ENCODE results near the gene TTC29.
A peak's percentile ranks its signal among the peaks of the same experiment; 100 is the strongest.

TTC29 gene, protein sequence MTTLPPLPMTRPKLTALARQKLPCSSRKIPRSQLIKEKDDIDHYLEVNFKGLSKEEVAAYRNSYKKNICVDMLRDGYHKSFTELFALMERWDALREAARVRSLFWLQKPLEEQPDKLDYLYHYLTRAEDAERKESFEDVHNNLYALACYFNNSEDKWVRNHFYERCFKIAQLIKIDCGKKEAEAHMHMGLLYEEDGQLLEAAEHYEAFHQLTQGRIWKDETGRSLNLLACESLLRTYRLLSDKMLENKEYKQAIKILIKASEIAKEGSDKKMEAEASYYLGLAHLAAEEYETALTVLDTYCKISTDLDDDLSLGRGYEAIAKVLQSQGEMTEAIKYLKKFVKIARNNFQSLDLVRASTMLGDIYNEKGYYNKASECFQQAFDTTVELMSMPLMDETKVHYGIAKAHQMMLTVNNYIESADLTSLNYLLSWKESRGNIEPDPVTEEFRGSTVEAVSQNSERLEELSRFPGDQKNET

DNA sequence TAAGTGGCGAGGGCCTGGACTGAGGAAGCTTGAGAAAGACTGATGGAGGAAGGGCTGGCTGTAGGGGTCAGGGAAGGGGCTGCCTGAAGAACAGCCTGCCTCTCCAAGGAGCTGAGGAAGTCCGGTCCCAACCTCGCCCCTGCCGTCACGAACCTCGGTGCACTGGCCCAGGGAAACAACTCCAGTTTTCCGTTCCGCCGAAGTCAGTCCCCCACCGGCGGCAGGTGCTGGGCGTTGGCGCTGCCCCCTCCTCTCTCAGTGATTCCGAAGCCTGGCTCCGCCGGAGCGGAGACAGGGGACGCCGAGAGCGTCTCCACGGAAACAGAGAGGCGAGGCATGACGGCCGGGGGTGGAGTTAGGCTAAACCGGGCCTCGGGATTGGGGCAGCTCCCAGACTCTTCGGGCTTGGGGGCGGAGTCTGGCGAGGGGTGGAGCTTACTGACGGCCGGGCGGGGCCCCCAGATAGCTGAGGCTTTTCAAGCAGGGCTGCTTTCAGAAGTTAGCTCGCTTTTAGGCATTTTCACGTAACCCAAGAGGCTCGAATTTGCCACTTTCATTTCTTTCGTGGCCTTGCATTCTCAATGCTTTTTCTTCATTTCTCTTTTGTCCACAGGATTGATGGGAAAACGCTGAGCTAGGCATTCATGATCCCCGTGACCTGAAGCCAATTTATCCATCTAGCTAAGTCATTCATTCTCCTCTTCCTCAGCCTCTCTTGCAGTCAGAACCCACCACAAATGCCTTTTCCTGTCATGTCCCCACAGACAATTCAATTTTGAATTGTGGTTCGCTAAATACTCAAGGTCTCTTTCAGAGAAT, at the start of gene TTC29:
TSS of gene TTC29 (minus strand) at position 309 of the 819 bp plus-strand sequence. CDS start 5,969 bp downstream, outside the sequence.
- DNase-seq (peak; percentile 90), ATAC-seq (peak; percentile 100)

DNA sequence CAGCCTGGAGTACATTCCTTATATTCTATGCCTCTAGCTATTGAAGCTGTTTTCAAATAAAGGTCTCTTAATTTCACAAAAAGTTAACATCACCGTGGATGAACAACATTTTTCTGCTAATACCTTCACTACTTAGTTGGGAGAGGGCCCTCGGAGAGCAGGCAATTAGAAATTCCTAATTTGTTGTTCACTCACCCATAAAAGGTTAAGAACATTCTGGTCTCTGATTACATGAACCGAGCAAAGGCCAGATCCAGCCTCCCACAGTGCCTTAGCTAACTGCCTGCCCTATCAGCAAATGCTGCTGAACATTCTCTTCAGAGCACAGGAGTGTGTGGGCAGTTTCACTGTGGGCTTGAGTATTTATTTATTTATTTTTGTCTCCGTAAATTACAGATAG, 36.0 kb upstream of the TTC29 start:
- no peak for DNase-seq
- ATAC-seq, result no peak

DNA sequence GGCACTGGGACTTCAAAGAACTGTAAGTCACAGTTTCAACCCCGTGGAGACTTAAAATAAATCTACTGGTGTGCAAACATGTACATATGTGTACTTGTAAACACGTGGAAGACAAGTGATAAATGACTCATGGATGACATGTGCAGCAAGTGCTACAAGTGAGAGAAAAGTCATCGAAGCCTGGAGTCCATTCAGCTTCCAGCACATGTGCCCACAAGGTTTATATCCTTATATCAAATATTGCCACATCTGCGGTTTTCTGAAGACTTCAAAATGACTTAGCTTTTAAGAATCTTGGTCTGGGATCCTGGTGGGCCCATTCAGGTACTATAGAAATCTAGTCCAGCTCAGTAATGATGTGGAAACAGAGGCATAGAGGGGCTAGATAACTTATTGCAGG, 33.0 kb upstream of the TTC29 start:
- DNase-seq (no peak), ATAC-seq (no peak)

DNA sequence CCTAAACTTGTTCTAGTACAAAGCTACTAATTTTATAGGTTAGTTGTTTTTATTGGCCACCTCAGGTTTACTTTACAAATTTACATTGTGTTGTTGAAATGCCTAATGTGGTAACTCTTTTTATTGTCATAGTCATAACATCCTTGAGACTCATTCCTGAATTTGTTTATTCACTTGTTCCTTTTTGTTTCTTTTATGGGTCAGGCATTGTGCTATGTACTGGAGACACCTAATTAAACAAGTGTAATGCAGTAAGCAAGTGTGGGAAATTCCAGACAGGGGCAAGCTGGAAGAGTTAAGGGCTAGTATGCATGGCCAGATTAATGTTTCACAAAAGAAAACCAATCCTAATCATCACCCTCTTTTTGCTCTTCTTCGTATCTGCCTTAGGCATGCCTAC, 30.5 kb upstream of the TTC29 start:
- DNase-seq (no peak), ATAC-seq (no peak)

DNA sequence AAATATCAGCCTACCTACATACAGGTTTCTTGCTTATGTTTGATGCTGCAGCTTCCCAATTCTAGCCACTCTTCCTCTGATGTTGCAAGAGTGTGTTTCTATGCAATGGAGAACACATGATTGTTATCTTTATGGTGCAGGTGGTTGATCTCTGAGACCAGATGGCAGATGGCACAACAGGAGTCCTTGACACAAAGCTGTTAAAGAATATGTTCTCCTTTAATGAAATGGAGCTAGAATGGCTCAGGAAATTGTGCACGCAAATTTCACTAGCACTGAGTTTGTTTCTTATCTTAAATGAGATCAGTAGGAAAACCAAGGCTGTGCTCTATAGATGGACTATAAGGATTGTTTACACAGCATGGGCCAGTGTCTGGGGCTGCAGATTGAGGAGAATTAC, 29.9 kb upstream of the TTC29 start:
- ATAC-seq (no peak), DNase-seq (no peak)

DNA sequence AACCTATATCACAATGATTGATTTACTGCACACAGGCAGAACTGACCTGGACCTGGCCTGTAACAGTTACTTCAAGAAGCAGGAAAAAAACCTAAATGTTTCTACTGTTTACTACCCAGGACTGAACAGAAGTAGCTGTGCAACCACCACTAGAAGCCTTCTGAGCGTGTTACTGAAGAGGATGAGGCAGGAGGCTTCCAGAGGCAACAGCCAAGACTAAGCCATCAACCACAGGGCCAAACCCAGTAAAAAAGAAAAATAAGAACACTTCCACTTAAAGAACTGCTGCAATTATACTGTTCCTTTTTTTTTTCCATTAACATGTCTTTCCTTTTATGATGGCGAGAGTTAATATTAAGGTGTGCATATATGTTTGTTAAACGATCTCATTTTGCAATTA, 29.4 kb upstream of the TTC29 start:
- DNase-seq (no peak), ATAC-seq (no peak)

DNA sequence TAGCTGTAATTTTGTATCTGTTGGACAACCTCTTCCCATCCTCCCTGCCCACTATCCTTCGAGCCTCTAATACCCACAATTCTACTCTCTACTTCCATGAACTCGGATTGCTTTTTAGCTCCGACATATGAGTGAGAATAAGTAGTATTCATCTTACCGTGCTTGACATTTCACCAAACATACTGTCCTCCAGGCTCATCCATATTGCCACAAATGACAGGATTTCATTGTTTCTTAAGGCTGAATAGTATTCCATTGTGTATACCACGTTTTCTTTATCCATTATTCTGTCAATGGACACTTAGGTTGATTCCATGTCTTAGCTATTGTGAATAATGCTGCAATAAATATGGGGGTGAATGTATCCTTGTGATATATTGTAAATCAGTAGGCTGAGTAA, 26.4 kb upstream of the TTC29 start:
- DNase-seq (no peak), ATAC-seq (no peak)

DNA sequence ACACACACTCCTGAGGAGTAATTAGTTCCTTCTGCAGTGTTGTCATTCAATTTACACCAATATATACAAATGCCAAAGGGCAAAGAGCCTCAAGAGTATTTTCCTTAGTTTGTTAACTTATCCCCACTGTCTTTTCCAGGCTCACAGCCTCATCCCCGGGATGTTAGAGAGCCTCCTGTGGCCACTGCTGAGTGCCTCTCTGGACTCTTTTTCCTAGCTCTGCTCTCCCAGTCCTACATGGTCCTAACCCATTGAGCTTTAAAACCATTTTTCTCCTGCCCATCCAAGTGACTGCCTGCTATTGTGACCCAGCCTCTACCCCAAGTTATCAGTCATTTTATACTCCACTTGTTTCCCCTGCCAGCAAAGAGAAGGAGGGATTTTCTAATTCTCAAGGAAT, 23.5 kb upstream of the TTC29 start:
- DNase-seq (no peak), ATAC-seq (no peak)

DNA sequence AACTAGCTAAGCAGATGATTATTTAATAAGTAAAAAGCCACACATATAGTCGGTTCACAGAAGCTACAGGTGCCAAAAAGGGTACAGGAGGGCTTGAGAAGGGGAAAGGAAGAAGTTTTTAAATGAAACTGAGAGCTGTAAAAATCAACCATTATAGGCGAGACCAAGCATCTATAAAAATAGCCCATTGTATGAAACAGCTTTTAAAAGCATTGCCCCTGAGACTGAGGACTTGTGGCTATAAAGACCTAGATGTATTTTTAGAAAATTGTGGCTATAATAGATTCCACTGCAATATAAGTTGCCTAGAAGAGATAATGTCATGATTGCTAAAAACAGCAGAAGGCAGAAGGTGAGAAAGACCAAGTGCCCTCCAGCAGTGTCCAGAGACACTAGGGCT, 15.0 kb upstream of the TTC29 start:
- ATAC-seq, result no peak
- no peak for DNase-seq

DNA sequence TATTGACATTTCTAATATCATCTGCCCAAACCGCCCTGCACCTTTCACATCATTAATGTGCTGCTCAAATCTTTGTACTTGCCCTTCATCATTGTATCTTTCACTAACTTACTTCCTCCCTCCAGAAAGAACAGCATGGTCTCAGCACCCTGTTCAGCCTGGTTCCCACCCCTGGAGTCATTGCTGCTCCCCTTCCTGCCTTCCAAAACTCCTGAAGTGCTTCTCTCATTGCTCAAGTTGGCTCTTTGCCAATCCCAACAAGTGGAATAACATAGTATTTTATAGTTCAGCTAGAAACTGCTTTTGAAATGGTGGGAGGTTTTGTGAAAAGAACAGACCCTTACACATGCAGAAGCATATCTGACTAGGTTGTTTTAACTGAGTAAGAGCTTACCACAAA, 14.0 kb upstream of the TTC29 start:
- ATAC-seq, result no peak

DNA sequence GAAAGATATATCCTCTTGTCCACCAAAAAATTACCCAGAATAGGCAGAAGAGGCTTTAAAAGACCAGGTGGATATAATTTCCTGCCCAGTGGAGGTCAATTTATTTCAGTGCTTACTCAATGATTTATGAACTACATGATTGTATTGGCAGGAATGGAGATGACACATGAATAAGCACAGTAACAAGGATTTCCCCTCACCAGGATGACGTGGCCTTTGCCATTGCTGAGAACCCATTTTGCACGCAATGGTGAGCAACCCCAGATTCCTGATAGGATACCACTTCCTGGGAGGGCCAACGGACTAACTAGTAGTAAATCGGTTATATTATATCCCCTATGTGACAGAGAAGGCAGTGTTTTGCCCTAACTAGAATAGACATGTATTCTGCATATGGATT, 11.6 kb upstream of the TTC29 start:
- no peak for DNase-seq
- no peak for ATAC-seq

More for the DNA sequence above, 14.0 kb upstream of the TTC29 start:
- DNase-seq, result no peak

DNA sequence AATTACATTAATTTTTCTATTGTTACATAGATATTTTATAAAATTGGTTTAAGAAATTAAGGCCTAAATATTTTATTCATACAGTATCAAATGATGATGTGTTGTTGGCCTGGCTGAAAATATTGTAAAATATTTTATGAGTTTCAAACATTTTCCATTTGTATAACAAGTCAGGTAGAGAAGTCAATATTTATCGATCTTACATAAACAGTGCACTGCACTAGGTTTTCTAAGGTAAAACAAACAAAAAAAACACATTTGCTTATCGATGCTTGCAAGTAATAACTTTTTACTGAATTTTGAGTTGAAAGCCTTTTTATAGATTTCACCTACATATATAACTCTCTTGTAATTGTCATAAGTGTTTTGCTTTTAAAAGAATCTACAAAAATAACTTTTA, 7.2 kb upstream of the TTC29 start:
- no peak for ATAC-seq
- DNase-seq, result no peak

DNA sequence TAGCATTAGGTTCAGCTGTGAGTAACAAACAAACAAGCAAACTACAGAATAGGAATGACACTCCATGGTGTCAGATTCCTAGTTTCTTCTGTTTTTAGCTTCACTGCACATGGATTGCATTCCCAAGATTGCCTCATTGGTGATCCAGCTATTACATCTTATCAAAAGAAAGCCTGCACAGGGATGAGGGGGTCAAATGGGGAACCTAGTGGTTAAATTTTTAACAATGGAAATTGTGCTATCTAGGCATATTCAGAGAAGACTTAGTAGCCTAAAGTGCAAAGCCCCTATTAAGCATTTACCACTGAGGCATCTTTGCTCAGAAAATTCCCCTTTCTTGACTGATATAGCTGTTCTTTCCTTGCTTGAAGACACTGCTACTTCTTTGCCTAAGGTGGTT, 3.9 kb upstream of the TTC29 start:
- DNase-seq, result no peak
- no peak for ATAC-seq

DNA sequence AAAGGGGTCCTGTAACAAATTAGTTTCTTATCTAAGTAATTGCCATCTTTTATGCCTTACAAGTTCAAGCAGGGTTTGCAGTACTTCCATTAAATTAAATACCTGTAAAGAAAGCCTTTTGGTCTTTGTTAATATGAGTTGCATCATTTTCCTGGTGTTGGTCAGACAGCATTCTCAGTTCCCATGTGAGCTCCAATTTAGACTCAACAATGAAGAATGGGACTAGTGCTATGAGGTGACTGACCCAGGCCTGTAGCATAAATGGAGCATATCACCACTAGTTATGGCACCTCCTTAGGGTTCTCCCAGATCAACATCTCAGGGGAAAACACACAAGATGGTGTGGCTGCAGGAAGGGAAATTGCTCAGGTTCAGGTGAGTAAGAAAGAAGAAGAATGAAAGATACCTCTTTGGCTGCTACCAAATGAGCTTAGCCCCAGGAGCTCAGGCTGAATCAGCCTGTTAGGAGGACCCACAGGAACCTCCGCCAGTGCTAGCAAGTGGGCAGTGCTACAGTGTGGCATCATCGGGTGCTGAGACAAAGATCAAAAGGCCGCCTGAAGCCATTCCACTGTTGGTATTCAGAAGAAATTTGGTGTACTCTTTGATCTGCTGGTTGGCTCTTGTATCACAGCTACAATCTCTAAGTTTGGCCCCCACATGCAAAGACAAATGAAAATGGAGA, 1.8 kb downstream of the TTC29 start:
- DNase-seq (no peak), ATAC-seq (no peak)

DNA sequence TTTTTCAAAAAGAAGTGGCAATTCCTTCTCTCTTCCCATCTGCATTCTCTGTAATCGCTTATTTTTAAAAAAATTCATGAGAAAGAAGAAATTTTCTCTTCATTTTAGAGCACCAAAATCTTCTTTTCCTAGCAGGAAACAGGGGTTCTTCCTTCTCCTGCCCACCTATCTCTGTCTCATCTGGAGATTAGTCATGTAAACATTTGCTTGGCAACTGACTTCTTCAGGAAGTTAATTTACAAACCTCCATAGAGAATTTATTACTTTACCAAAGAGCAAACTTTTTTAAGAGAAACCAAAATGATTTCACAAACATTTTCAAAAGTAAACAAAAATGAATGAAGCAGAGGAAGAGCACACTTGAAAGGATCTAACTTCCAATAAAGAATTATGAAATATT, 13.5 kb downstream of the TTC29 start:
- ATAC-seq, result no peak
- no peak for DNase-seq

DNA sequence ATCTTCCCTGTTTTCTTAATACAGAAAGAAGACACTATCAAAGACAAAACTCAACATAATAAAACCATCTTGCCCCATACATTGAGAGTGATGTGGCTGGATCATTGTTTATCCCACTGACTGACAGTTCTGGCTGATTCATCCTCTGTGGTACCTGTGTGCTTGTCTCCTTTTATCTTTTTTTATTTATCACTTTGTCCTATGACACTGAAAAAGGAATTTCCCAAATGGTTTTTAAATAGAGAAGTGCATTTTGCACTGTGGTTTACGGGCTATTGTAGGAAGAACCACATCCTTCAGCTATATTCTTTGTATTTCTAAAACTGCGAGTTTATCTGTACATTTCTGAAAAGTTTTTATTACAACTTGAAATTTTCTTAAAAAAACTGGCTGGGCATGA, 15.0 kb downstream of the TTC29 start:
- DNase-seq (no peak), ATAC-seq (no peak)

DNA sequence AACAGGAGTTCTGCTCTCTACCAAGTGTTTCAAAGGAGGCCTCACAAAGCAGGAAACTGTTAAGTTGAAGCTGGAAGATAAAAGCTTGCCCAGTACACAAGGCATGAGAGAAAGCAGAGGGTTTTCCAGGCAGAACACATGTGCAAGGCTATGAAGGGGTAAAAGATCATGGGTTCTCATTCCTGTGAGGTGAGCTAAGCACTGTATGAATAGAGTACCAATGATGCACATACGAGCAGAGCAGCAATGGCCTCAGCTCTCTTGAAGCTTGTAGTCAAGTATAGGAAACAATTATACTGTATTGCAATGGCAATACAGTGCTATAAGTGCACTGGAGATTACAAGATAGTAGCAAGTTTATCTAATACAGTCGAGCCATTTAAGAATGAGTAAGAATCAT, 18.0 kb downstream of the TTC29 start:
- ATAC-seq, result no peak
- DNase-seq, result no peak

DNA sequence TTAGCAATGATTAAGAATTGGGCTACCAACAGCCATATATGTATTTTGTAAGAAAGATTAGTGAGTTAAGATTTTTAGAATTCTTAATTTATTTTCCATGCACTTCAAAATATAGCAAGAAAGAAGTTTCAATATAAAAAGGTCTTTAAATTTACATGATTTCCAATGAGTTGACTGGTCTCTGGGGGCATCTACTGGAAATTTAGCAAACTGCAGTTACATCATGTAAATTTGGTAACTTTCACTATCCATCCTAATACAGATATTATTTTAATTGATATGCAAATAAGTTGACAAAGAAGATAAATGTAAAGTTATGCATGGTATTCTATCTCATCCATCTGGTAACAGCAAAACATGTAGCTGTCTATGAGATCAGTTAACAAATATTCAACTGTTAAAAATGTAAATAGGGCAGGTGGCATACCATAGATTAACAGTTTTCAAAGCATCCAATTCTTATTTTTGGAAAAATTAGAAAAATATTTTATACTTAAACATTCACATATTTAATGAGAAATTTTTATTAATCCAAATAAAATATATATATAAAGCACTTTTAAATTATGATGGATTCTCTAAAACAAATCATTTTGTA, 29.1 kb downstream of the TTC29 start:
- DNase-seq, result no peak

DNA sequence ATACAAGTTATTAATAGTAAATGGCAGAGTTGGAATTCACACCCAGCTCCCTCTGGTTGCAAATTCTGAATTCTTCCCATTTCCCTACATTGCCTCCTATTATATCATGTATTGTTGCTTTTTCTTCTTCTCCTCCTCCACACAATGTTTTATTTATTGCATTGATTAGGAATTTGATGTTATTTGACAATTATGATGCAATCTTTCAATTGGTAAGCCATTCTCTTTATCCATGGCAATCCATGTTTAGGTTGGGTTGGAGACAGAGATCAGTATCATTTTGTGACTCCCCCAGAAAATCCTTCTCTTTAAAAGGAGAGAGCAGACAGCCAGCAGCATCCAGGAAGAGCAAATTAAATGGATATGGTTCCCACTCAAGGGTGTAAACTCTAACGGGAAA, 30.5 kb downstream of the TTC29 start:
- DNase-seq (no peak), ATAC-seq (no peak)

More for the DNA sequence above, 29.1 kb downstream of the TTC29 start:
- ATAC-seq, result no peak

DNA sequence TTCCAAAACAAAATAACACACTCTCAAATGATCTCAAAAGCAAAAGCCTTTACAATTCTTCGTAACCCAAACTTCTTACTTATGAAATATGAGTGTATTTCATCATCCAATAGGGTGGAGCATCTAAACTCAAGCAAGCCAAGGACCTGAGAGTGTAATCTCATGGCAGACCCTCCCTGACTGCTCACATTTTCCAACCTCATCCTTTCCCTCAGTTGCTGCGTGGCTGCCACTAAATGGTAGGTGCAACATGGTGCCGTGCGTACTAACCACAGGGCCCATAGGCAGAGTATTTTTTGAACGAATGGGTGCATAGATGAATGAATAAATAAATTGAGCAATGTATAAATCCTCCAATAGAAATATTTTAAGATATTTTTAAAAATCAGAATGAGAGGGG, 45.4 kb downstream of the TTC29 start:
- DNase-seq, result no peak
- ATAC-seq, result peak; percentile 63

DNA sequence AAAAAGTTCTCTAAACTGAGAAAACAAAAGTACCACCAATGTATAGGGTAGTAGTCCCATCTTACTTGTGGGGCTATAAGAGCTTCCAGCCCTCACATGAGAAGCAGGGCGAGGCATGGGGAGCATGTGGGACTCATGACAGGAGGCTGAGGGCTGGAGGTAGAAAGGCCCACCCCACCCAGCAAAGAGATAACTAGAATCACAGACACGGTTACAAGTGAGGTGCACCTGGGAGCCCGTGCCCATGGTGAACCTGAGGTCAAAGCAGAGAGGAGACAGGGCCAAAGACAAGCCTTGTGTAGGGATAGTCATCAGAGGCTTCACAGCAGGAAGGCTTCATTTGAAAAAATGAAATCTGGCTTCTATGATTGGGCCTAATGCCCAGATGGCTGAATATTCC, 55.4 kb downstream of the TTC29 start:
- DNase-seq, result no peak
- no peak for ATAC-seq

DNA sequence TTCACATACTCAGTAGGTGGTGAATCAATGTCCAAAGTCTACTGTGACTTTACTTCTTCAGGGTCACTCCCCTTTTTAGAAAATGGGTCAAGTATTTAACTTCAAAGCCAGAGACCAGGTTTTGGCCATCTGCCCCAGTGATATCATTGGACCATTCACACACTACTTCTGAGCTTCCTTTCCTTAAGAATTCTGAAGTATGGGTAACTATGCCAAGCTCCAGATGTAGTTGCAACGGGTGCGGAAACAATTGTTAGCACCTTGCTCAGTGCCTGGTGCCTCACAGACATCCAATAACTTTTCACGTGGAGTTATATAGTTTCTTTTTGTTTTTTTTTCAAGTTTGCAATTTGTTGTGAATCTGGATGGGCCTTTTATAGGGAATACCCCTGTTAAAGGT, 62.6 kb downstream of the TTC29 start:
- DNase-seq (no peak), ATAC-seq (no peak)
